Kidney epithelial cell (primary cell): ENCODE results near the gene SLC25A23. TPM values are rescaled to one million over a fixed set of nuclear protein-coding genes. Genes with fewer than 3 reads are reported as not detected.
A peak's percentile ranks its signal among the peaks of the same experiment; 100 is the strongest.

Source experiments
- DNase-seq: peaks from one replicate; pipeline ENCODE4 v3.0.0-alpha.2; 2010; ENCODE audit warnings: low read depth
- H3K27me3 ChIP-seq: 2 replicates; pipeline ENCODE4 v1.6.0; 2011; ENCODE audit warnings: low read length; ENCODE audit not compliant: control insufficient read depth, insufficient read depth
- H3K36me3 ChIP-seq: 2 replicates; pipeline ENCODE4 v1.5.1; 2011; ENCODE audit warnings: low read length; ENCODE audit not compliant: control insufficient read depth, insufficient read depth
- H3K4me3 ChIP-seq: 2 replicates; pipeline ENCODE4 v1.5.1; 2011; ENCODE audit warnings: low read depth, mild to moderate bottlenecking, control low read depth, low read length
- total RNA-seq: library from RNA; depleted of rRNA; stranded (reverse); fragments of >200 nt; gene quantifications from 2 replicates; pipeline ENCODE4 v1.2.3, GENCODE V29; 2015
- TF ChIP-seq, protein P1 (sequence below): IDR thresholded peaks from 2 replicates; pipeline ENCODE4 v1.5.1; 2011; ENCODE audit warnings: mild to moderate bottlenecking, moderate library complexity, low read length, control low read depth, inconsistent platforms; ENCODE audit not compliant: insufficient read depth, poor library complexity, severe bottlenecking

The SLC25A23 gene
- total RNA-seq, 1 donor from 2014 or later, result 68.6 TPM

DNA sequence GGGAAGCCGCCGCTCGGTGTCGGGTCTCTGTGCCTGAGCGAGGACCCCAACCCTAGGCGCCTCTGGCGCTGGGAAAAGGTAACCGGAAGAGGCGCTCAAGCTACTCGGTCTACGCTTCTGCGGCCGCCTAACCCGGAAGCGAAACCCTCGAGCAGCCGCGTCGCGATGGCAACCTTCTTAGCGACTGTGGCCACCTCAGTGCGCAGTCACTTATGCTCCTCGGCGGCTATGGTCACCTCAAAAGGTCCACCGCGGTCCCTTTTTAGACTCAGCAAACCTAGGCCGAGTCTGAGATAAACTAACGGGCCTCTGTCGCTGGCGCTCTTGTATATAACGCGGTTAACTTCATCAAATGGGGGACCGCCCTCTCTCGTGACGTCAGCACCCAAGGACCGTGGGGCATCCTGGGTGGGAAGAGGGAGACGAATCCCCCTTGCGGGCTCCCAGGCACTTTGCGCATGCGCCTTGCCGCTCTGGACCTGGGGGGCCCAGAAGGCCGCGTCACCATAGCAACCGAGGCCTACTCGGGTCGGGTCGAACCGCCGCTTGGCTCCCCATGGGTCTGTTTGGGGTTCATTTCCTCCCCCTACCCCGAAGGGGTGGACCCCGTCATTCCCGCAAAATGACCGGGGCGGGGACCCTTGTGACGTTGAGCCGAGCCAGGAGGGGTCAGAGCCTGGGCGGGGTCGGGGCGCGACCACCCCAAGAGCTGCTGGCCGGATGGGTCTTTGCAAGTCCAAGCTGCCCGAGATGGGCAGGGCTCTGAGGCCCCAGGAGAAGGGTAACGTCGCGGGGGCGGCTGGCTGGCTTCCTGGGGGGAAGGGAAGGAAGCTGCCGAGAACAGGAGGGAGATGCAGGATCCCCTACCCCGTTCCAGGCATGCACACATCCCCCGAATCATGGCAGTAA is 66.3 kb downstream of the SLC25A23 start, which contains the start of gene GTF2F1:
GTF2F1 (minus strand) TSS at position 91 of the 909 bp plus-strand sequence. CDS start 169 bp downstream, outside the sequence.
- TF ChIP-seq, protein P1, sequence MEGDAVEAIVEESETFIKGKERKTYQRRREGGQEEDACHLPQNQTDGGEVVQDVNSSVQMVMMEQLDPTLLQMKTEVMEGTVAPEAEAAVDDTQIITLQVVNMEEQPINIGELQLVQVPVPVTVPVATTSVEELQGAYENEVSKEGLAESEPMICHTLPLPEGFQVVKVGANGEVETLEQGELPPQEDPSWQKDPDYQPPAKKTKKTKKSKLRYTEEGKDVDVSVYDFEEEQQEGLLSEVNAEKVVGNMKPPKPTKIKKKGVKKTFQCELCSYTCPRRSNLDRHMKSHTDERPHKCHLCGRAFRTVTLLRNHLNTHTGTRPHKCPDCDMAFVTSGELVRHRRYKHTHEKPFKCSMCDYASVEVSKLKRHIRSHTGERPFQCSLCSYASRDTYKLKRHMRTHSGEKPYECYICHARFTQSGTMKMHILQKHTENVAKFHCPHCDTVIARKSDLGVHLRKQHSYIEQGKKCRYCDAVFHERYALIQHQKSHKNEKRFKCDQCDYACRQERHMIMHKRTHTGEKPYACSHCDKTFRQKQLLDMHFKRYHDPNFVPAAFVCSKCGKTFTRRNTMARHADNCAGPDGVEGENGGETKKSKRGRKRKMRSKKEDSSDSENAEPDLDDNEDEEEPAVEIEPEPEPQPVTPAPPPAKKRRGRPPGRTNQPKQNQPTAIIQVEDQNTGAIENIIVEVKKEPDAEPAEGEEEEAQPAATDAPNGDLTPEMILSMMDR, result no peak
- no peaks in the 10 kb centered on the region for H3K27me3 ChIP-seq
- peak; percentile 72 for DNase-seq

DNA sequence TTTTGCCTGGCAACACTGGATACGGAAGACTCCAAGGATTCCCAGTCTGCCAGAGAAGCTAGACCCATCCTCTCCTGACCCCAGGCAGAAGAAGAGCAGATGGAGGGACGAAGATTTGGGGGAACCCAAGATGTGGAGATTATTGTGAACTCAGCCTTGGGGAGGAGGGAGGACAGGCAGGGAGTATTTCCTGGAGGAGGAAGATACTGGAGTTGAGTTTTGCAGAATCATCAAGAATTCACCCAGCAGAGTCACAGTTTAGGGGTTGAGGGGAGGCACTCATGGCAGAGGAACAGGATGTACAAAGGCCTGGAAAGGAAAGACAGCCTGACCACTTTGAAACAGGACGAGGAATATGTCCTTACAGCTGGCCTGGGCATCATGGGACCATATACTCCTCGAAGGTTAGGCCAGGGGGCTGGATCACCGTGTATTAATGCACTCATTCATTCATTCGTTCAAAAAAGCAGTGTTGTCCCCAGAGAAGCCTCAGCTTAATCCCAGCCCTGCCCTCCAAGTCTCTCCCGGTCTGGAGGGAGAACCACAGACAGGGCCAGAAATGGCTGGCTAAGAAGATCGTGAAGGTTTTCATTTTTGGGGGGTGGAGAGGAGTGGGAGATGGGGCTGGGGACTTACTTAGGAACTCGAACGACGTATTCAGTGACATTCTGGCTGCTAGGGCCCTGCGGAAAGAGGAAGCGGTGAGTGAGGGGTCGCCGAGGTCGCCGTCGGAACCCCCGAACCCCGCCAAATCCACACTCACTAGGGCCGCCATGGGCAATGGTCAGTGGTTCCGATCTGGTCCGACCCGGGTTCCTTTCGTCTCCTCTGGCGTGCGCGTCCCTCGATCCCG is 67.1 kb downstream of the SLC25A23 start:
- Histone ChIP-seq H3K27me3 (no peaks in the 10 kb centered on the region), H3K36me3 (peaks cover 2% of the 10 kb centered on the region), H3K4me3 (peak overlapping the region; percentile 88)
- TF ChIP-seq, protein P1, result no peak
- DNase-seq, result no peak

More for the DNA sequence above, 66.3 kb downstream of the SLC25A23 start, which contains the start of gene GTF2F1:
- H3K4me3 ChIP-seq, result peak within 1 kb of the TSS; percentile 88
- H3K36me3 ChIP-seq, result peaks cover 2% of the 10 kb centered on the region

Other genes with a start within 250 kb of the SLC25A23 start
- 23.1 and 27.6 TPM in 2 replicates for gene MLLT1, start 179.8 kb downstream of the SLC25A23 start, total RNA-seq
- gene ACER1, start 126.2 kb downstream of the SLC25A23 start, total RNA-seq, result not detected in 2 replicates
- gene CLPP, start 98.3 kb downstream of the SLC25A23 start, total RNA-seq, result 137 and 142 TPM in 2 replicates
- gene ALKBH7, start 87.0 kb downstream of the SLC25A23 start, total RNA-seq, result 55.1 and 69.7 TPM in 2 replicates
- gene PSPN, start 83.9 kb downstream of the SLC25A23 start, total RNA-seq, result 1.5 TPM in 2 replicates
- gene GTF2F1, start 66.6 kb downstream of the SLC25A23 start, total RNA-seq, result 48.7 and 51.3 TPM in 2 replicates
- 175 and 211 TPM in 2 replicates for gene KHSRP, start 35.0 kb downstream of the SLC25A23 start, total RNA-seq
- gene SLC25A41, start 26.0 kb downstream of the SLC25A23 start, total RNA-seq, result not detected in 2 replicates
- gene CRB3, start 4.5 kb upstream of the SLC25A23 start, total RNA-seq, result 84.5 and 87.8 TPM in 2 replicates
- 1.6 and 4.6 TPM in 2 replicates for gene DENND1C, start 22.0 kb upstream of the SLC25A23 start, total RNA-seq
- gene TUBB4A, start 42.5 kb upstream of the SLC25A23 start, total RNA-seq, result 1.3 and 4.0 TPM in 2 replicates
- 8.9 and 12.3 TPM in 2 replicates for gene TNFSF9, start 71.2 kb upstream of the SLC25A23 start, total RNA-seq
- gene CD70, start 131.4 kb upstream of the SLC25A23 start, total RNA-seq, result 16.0 and 21.4 TPM in 2 replicates
- gene TNFSF14, start 210.4 kb upstream of the SLC25A23 start, total RNA-seq, result not detected in 2 replicates